H1 (cell line): ENCODE measurements around the gene BBS1. TPM values are rescaled to one million over a fixed set of nuclear protein-coding genes. Genes with fewer than 3 reads are reported as not detected.
A peak's percentile ranks its signal among the peaks of the same experiment; 100 is the strongest.

Experiments
- CTCF ChIA-PET: fragments of 300-600 bp; sonication (Branson Sonifier 250); formaldehyde crosslinking; loops from one replicate; lab custom pipeline; 2021; ENCODE audit not compliant: partially characterized antibody; lab: Charles Lee
- POLR2A ChIA-PET: fragments of 300-600 bp; sonication (Branson Sonifier 250); formaldehyde crosslinking; loops from one replicate; lab custom pipeline; 2021; ENCODE audit warnings: inconsistent platforms; ENCODE audit not compliant: partially characterized antibody; lab: Charles Lee
- DNase-seq, 2 experiments: peaks; one replicate each; pipeline versions ENCODE4 v3.0.0 to v3.0.0-alpha.2; 2010 to 2022; ENCODE audit warnings: low spot score in 2 of 2, low read depth in 1 of 2, mixed read lengths in 1 of 2
- FAIRE-seq: peaks from 2 replicates; lab custom pipeline; 2011; peaks lifted over from hg19 to GRCh38; lab: Jason Lieb, UNC
- H2AFZ ChIP-seq: 2 replicates; pipeline ENCODE4 v1.8.1; 2012; ENCODE audit warnings: low read length, inconsistent platforms
- H2AK5ac ChIP-seq: 2 replicates; pipeline ENCODE4 v1.6.1; 2013; ENCODE audit warnings: low read depth, low read length
- H2BK120ac ChIP-seq: replicated peaks from 2 replicates; pipeline ENCODE3; 2013; ENCODE audit warnings: low read depth, low read length, inconsistent platforms
- H2BK12ac ChIP-seq: 2 replicates; pipeline ENCODE4 v1.6.1; 2013; ENCODE audit warnings: low read depth, low read length
- H2BK15ac ChIP-seq: 2 replicates; pipeline ENCODE4 v1.6.1; 2013; ENCODE audit warnings: low read length
- H2BK20ac ChIP-seq: 2 replicates; pipeline ENCODE4 v1.6.1; 2013; ENCODE audit warnings: low read length
- H2BK5ac ChIP-seq: 2 replicates; pipeline ENCODE4 v1.6.1; 2013; ENCODE audit warnings: low read depth, low read length
- H3K14ac ChIP-seq: 2 replicates; pipeline ENCODE4 v1.6.1; 2013; ENCODE audit warnings: inconsistent platforms; ENCODE audit not compliant: insufficient read length
- H3K18ac ChIP-seq: 2 replicates; pipeline ENCODE4 v1.6.1; 2013; ENCODE audit warnings: low read length; ENCODE audit errors: extremely low read depth
- H3K23ac ChIP-seq: 2 replicates; pipeline ENCODE4 v1.6.1; 2013; ENCODE audit warnings: inconsistent platforms; ENCODE audit not compliant: insufficient read length
- H3K23me2 ChIP-seq: 2 replicates; pipeline ENCODE4 v1.6.1; 2013; ENCODE audit warnings: low read depth, low read length
- H3K27ac ChIP-seq: 2 replicates; pipeline ENCODE4 v1.6.1; 2011; ENCODE audit warnings: low read depth, low read length, inconsistent platforms
- H3K27me3 ChIP-seq, 4 experiments: replicated peaks in 1 of 4; 1 replicate in 1 of 4; 2 replicates in 3 of 4; pipeline versions ENCODE4 v1.6.1 to v1.8.1; 2011 to 2013; ENCODE audit warnings: low read length in 3 of 4, mild to moderate bottlenecking in 3 of 4, inconsistent platforms in 2 of 4, mixed read lengths in 2 of 4, moderate library complexity in 1 of 4; ENCODE audit not compliant: control insufficient read depth in 3 of 4, insufficient read depth in 3 of 4; ENCODE audit errors: extremely low read depth in 1 of 4
- H3K36me3 ChIP-seq, 4 experiments: 2 replicates each; pipeline versions ENCODE4 v1.6.1 to v1.8.1; 2011 to 2013; ENCODE audit warnings: mild to moderate bottlenecking in 4 of 4, low read length in 3 of 4, moderate library complexity in 2 of 4, control low read depth in 1 of 4, inconsistent platforms in 1 of 4; ENCODE audit not compliant: insufficient read depth in 4 of 4, control insufficient read depth in 2 of 4
- H3K4ac ChIP-seq: replicated peaks from 2 replicates; pipeline ENCODE3; 2013; ENCODE audit warnings: low read length, low read depth, mixed read lengths, inconsistent platforms; ENCODE audit not compliant: insufficient read length
- H3K4me1 ChIP-seq, 4 experiments: replicated peaks in 1 of 4; 1 replicate in 1 of 4; 2 replicates in 3 of 4; pipeline versions ENCODE4 v1.6.1 to v1.8.1; 2011 to 2013; ENCODE audit warnings: low read length in 3 of 4, inconsistent platforms in 2 of 4, mixed read lengths in 1 of 4; ENCODE audit not compliant: insufficient read depth in 4 of 4, control insufficient read depth in 3 of 4
- H3K4me2 ChIP-seq, 2 experiments: 2 replicates each; pipeline versions ENCODE4 v1.6.1 to v1.8.1; 2011 to 2013; ENCODE audit warnings: low read depth in 2 of 2, low read length in 2 of 2, control low read depth in 1 of 2, inconsistent platforms in 1 of 2, mild to moderate bottlenecking in 1 of 2; ENCODE audit not compliant: insufficient read depth in 1 of 2
- H3K4me3 ChIP-seq, 4 experiments: fragments of 200-600, 300-600 bp in 1 of 4; sonication (generic), shearing (Covaris generic), sonication (Bioruptor Twin) in 1 of 4; 2 replicates each; pipeline versions ENCODE4 v1.5.1 to v1.8.1; 2011 to 2016; ENCODE audit warnings: low read length in 4 of 4, low read depth in 3 of 4, control low read depth in 2 of 4, inconsistent platforms in 2 of 4, mild to moderate bottlenecking in 2 of 4, mixed read lengths in 1 of 4, moderate library complexity in 1 of 4; ENCODE audit not compliant: insufficient read depth in 2 of 4; ENCODE audit errors: extremely low read depth in 1 of 4
- H3K56ac ChIP-seq: replicated peaks from 2 replicates; pipeline ENCODE3; 2013; ENCODE audit warnings: low read depth, mild to moderate bottlenecking, mixed read lengths, low read length, inconsistent platforms; ENCODE audit not compliant: insufficient read length
- H3K79me1 ChIP-seq: 2 replicates; pipeline ENCODE4 v1.6.1; 2013; ENCODE audit warnings: low read depth, low read length, control low read depth
- H3K79me2 ChIP-seq, 2 experiments: 2 replicates each; pipeline versions ENCODE4 v1.6.1 to v1.8.1; 2012 to 2013; ENCODE audit warnings: low read length in 2 of 2, mild to moderate bottlenecking in 2 of 2, inconsistent platforms in 1 of 2; ENCODE audit not compliant: insufficient read depth in 2 of 2, control insufficient read depth in 1 of 2
- H3K9ac ChIP-seq, 4 experiments: replicated peaks in 1 of 4; 1 replicate in 1 of 4; 2 replicates in 3 of 4; pipeline versions ENCODE4 v1.6.1 to v1.8.1; 2011 to 2013; ENCODE audit warnings: low read depth in 3 of 4, low read length in 3 of 4, control low read depth in 2 of 4, mild to moderate bottlenecking in 2 of 4, moderate library complexity in 2 of 4, inconsistent platforms in 1 of 4; ENCODE audit errors: extremely low read depth in 1 of 4
- H3K9me3 ChIP-seq, 2 experiments: 2 replicates each; pipeline versions ENCODE4 v1.6.1 to v1.8.1; 2012 to 2013; ENCODE audit warnings: mild to moderate bottlenecking in 2 of 2, moderate library complexity in 2 of 2, control low read depth in 1 of 2, inconsistent platforms in 1 of 2, low read depth in 1 of 2, low read length in 1 of 2, mixed read lengths in 1 of 2; ENCODE audit not compliant: insufficient read depth in 2 of 2
- H4K20me1 ChIP-seq, 2 experiments: replicated peaks in 1 of 2; 2 replicates each; pipeline versions ENCODE3 to v1.8.1; 2011 to 2013; ENCODE audit warnings: inconsistent platforms in 2 of 2, low read length in 2 of 2, mild to moderate bottlenecking in 1 of 2; ENCODE audit not compliant: insufficient read depth in 2 of 2, control insufficient read depth in 1 of 2
- H4K5ac ChIP-seq: 2 replicates; pipeline ENCODE4 v1.6.1; 2013; ENCODE audit warnings: low read length, low read depth, mixed read lengths, inconsistent platforms; ENCODE audit not compliant: insufficient read length
- H4K8ac ChIP-seq: 2 replicates; pipeline ENCODE4 v1.8.0; 2013; ENCODE audit warnings: mild to moderate bottlenecking, moderate library complexity, low read length, inconsistent platforms; ENCODE audit not compliant: insufficient read depth; ENCODE audit errors: extremely low read depth
- H4K91ac ChIP-seq: replicated peaks from 2 replicates; pipeline ENCODE3; 2013; ENCODE audit warnings: low read length, mixed read lengths, inconsistent platforms; ENCODE audit not compliant: insufficient read length
- ASH2L ChIP-seq: fragments of 200-600, 300-600 bp; sonication (generic); IDR thresholded peaks from one replicate; pipeline ENCODE4 v1.7.1; 2017; ENCODE audit warnings: low read length
- EZH2 ChIP-seq: fragments of 200-600 bp; sonication (generic); IDR thresholded peaks from 2 replicates; pipeline ENCODE4 v1.7.1; 2012; ENCODE audit warnings: low read depth, mild to moderate bottlenecking, moderate library complexity, low read length, inconsistent platforms; ENCODE audit not compliant: severe bottlenecking
- GABPA ChIP-seq: IDR thresholded peaks from 2 replicates; pipeline ENCODE4 v1.6.1; 2011; ENCODE audit warnings: mild to moderate bottlenecking, low read length, moderate library complexity, borderline replicate concordance; ENCODE audit not compliant: insufficient read depth
- GTF2F1 ChIP-seq: IDR thresholded peaks from 2 replicates; pipeline ENCODE4 v1.6.1; 2012; ENCODE audit warnings: low read depth, low read length, improper control_type of control experiment, borderline replicate concordance
- POLR2A ChIP-seq, 2 experiments: IDR thresholded peaks; 1 replicate in 1 of 2; 2 replicates in 1 of 2; pipeline ENCODE4 v1.6.1; 2011; ENCODE audit warnings: low read depth in 2 of 2, low read length in 2 of 2, mild to moderate bottlenecking in 2 of 2; ENCODE audit errors: control extremely low read depth in 1 of 2
- RBBP5 ChIP-seq: IDR thresholded peaks from 2 replicates; pipeline ENCODE4 v1.7.1; 2012; ENCODE audit warnings: low read depth, mild to moderate bottlenecking, inconsistent platforms, low read length, moderate library complexity, borderline replicate concordance
- SP4 ChIP-seq: IDR thresholded peaks from 2 replicates; pipeline ENCODE4 v1.6.1; 2012; ENCODE audit warnings: low read length, inconsistent platforms
- SRF ChIP-seq: IDR thresholded peaks from 2 replicates; pipeline ENCODE4 v1.6.1; 2011; ENCODE audit warnings: mild to moderate bottlenecking, low read depth, low read length, moderate library complexity
- TBP ChIP-seq: IDR thresholded peaks from 2 replicates; pipeline ENCODE4 v1.6.1; 2011; ENCODE audit warnings: low read depth, low read length, improper control_type of control experiment
- ZNF274 ChIP-seq: IDR thresholded peaks from 2 replicates; pipeline ENCODE4 v1.7.0; 2012; ENCODE audit warnings: low read length, borderline replicate concordance; ENCODE audit errors: extremely low read depth
- WGBS, 2 experiments: shearing (Covaris generic) in 1 of 2; methylation state at CpG; one replicate each; pipeline versions ENCODE4 v1.1.6 to v1.1.7; 2013 to 2015; ENCODE audit warnings: low lambda C conversion rate in 2 of 2, mixed read lengths in 2 of 2, inconsistent platforms in 1 of 2, low coverage in 1 of 2, missing lambda C conversion rate in 1 of 2; ENCODE audit not compliant: insufficient replicate concordance in 2 of 2, insufficient coverage in 1 of 2, insufficient read length in 1 of 2; ENCODE audit errors: extremely low coverage in 1 of 2, missing lambda C conversion rate in 1 of 2; 5-methylcytosine and 5-hydroxymethylcytosine counted together
- polyA plus RNA-seq, 7 experiments: library from polyadenylated mRNA; depleted of rRNA in 3 of 7; stranded (reverse) in 5 of 7; unstranded in 2 of 7; fragments of >200 nt in 5 of 7; fragments of 200-250 nt in 2 of 7; gene quantifications; 1 replicate in 5 of 7; 2 replicates in 1 of 7; 4 replicates in 1 of 7; pipeline versions ENCODE4 v1.2.1 to v1.2.3, GENCODE V29; 2011 to 2013; ENCODE audit warnings: missing spikeins in 2 of 7, mixed read lengths in 2 of 7
- total RNA-seq: library from RNA; stranded (reverse); fragmentation: NEBNext Ultra II Directional; extraction: Animal tissue kit (Norgen Biotek cat#: 25700); gene quantifications from 2 replicates; pipeline ENCODE4 v1.2.1, GENCODE V29; 2021
- TF ChIP-seq, protein P1 (sequence below): IDR thresholded peaks from 2 replicates; pipeline ENCODE4 v1.6.1; 2012; ENCODE audit warnings: inconsistent platforms

BBS1 gene
- total and polyA plus RNA-seq, 2 of the 8 experiments (the other 6 are each of a cell fraction or from before 2014, with no cell fraction given) = 19.1 to 19.5 TPM

DNA sequence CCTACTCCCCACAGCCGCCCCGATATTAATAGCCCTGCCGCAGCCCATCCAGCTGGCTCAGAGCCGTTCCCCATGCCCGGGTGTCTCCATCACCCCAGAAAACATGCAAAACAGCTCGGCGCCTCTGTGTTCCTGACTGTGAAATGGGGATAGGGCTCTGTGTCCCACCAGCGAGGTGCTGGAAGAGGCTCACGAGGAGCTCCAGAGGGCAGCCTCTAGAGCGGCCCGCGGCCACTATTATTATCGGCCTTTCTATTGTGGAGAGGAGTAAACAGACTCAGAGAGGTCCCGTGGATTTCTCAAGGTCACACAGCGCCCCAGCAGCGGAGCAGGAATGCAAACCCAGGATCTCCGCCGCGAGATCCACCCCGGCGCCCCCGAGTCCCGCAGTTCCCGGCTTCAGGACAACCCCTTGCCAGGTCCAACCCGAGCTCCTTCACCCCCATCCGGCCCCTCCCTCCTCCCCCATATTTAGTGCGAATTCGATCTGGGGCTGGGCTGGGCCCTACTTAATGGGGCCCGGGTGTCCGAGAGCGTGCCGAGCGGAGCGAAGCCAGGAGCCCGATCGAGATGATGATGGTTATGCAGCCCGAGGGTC is 36.0 kb downstream of the BBS1 start, which contains the start of gene ACTN3:
ACTN3 (plus strand) TSS at position 536 of the 598 bp plus-strand sequence; CDS start at position 571, 35 bp downstream.
- Histone ChIP-seq H2BK15ac (0 out of 2 replicates have a peak within 1 kb of the TSS, but pooled peaks have one; percentile 46), H3K9ac (peak within 1 kb of the TSS; percentile 63 to 89 (median 74); a peak in 5 of 7 replicates), H2AFZ (no peak within 1 kb of the TSS; the same call in 1 of the 2 replicates), H3K18ac (peak within 1 kb of the TSS; percentile 60), H3K4me2 (peak within 1 kb of the TSS; percentile 50 to 72), H3K9me3 (no peaks in the 10 kb centered on the region), H4K8ac (peak within 1 kb of the TSS; percentile 90), H3K79me1 (peaks cover 5% of the 10 kb centered on the region; the same call in 1 of the 2 replicates), H2BK20ac (no peak within 1 kb of the TSS), H3K23me2 (peaks cover 3% of the 10 kb centered on the region; the same call in 1 of the 2 replicates), H4K5ac (peak within 1 kb of the TSS; percentile 67), H3K79me2 (no peaks in the 10 kb centered on the region; a peak in 1 of 4 replicates), H3K4ac (peak within 1 kb of the TSS; percentile 82), H3K4me3 (peak within 1 kb of the TSS; percentile 71 to 84 (median 79)), H2BK12ac (no peak within 1 kb of the TSS), H3K14ac (no peak within 1 kb of the TSS), H3K4me1 (peaks cover 0 to 17% (median 11%) of the 10 kb centered on the region in 4 experiments; a peak in 6 of 7 replicates), H2BK120ac (no peak within 1 kb of the TSS), H3K36me3 (0 out of 8 replicates have a peak, but pooled peaks cover 0 to 2% (median 0%) of the 10 kb centered on the region in 4 experiments), H3K56ac (peak within 1 kb of the TSS; percentile 21), H3K27me3 (no peaks in the 10 kb centered on the region), H4K20me1 (peaks cover 0 to 2% of the 10 kb centered on the region in 2 experiments), H3K27ac (no peak within 1 kb of the TSS), H4K91ac (peak within 1 kb of the TSS; percentile 38), H3K23ac (no peak within 1 kb of the TSS), H2BK5ac (peak within 1 kb of the TSS; percentile 24; the same call in 1 of the 2 replicates), H2AK5ac (no peak within 1 kb of the TSS; the same call in 1 of the 2 replicates)
- ChIA-PET CTCF (interaction anchor here (0.7 to 2.4 kb wide), 9 partner anchors 16 to 115 kb away, joined by 3 to 6 read pairs (median 4); partner anchors contain the start of genes CCDC87 and CCS), POLR2A (interaction anchor here (0.8 to 7.9 kb wide), 21 partner anchors 10 to 298 kb away, joined by 3 to 54 read pairs (median 7); partner anchors contain the start of genes BBS1, CTSF, DPP3 and NPAS4)
- peak; percentile 59 to 84 for DNase-seq
- 4% methylated on average over 25 of the region's 37 CpGs; no CpG with 5 or more reads in 1 of the 2 experiments for WGBS, 2 experiments
- FAIRE-seq = no peak
- peak; percentile 45; the same call in 1 of the 2 replicates for TF ChIP-seq SRF
- TF ChIP-seq SP4 = 0 out of 2 replicates have a peak, but pooled peaks have one; percentile 48
- TF ChIP-seq ASH2L = no peak
- no peak for TF ChIP-seq ZNF274
- TF ChIP-seq RBBP5 = peak; percentile 68; the same call in 1 of the 2 replicates
- no peak for TF ChIP-seq GTF2F1
- TF ChIP-seq POLR2A (IDR thresholded peaks at IDR 0.05; ENCODE audit: control extremely low read depth in 1 of 2, low read depth in 2 of 2, low read length in 2 of 2) = no peak
- TF ChIP-seq, protein P1, sequence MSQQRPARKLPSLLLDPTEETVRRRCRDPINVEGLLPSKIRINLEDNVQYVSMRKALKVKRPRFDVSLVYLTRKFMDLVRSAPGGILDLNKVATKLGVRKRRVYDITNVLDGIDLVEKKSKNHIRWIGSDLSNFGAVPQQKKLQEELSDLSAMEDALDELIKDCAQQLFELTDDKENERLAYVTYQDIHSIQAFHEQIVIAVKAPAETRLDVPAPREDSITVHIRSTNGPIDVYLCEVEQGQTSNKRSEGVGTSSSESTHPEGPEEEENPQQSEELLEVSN = no peak
- no peak for TF ChIP-seq GABPA
- peak; percentile 37; the same call in 1 of the 2 replicates for TF ChIP-seq TBP
- TF ChIP-seq EZH2 = no peak
